ENCODE measurements around the gene CABLES2.

Gene CABLES2

GRCh38 chr20:62393830-62394229 lies 13.3 kb downstream of the CABLES2 start:
- no peaks in the 10 kb centered on the region for H3K9me3 Mint-ChIP-seq

GRCh38 chr20:62393335-62393665 lies 13.8 kb downstream of the CABLES2 start:
- H3K36me3 Mint-ChIP-seq (ENCODE audit: low read depth) = peaks cover 37% of the 10 kb centered on the region
- no peaks in the 10 kb centered on the region for H3K9me3 Mint-ChIP-seq

More at GRCh38 chr20:62393830-62394229, 13.3 kb downstream of the CABLES2 start:
- TF ChIP-seq CTCF (IDR thresholded peaks at IDR 0.05) = no peak
- Mint-ChIP-seq H3K4me3 (no peak overlapping the region), H3K36me3 (ENCODE audit: low read depth) (peaks cover 31% of the 10 kb centered on the region), H3K27me3 (ENCODE audit: low read depth, poor library complexity) (peaks cover 9% of the 10 kb centered on the region), H3K27ac (no peak overlapping the region), H3K4me1 (peaks cover 12% of the 10 kb centered on the region)
- no peak for DNase-seq

GRCh38 chr20:62392621-62393334 lies 14.3 kb downstream of the CABLES2 start:
- no peak for DNase-seq
- Mint-ChIP-seq H3K27ac (peak overlapping the region; percentile 36), H3K36me3 (ENCODE audit: low read depth) (peaks cover 37% of the 10 kb centered on the region), H3K4me3 (no peak overlapping the region), H3K4me1 (peaks cover 22% of the 10 kb centered on the region), H3K27me3 (ENCODE audit: low read depth, poor library complexity) (peaks cover 9% of the 10 kb centered on the region), H3K9me3 (no peaks in the 10 kb centered on the region)
- no peak for TF ChIP-seq CTCF (IDR thresholded peaks at IDR 0.05)

More at GRCh38 chr20:62393335-62393665, 13.8 kb downstream of the CABLES2 start:
- DNase-seq = no peak
- H3K27me3 Mint-ChIP-seq (ENCODE audit: low read depth, poor library complexity) = peaks cover 9% of the 10 kb centered on the region
- no peak overlapping the region for H3K4me3 Mint-ChIP-seq
- H3K27ac Mint-ChIP-seq = peak overlapping the region; percentile 39
- peaks cover 17% of the 10 kb centered on the region for H3K4me1 Mint-ChIP-seq
- TF ChIP-seq CTCF (IDR thresholded peaks at IDR 0.05) = no peak

GRCh38 chr20:62392077-62392418 lies 15.0 kb downstream of the CABLES2 start:
- H3K4me3 Mint-ChIP-seq = no peak overlapping the region
- H3K36me3 Mint-ChIP-seq (ENCODE audit: low read depth) = peaks cover 33% of the 10 kb centered on the region
- no peak for DNase-seq
- peaks cover 28% of the 10 kb centered on the region for H3K4me1 Mint-ChIP-seq
- H3K9me3 Mint-ChIP-seq = no peaks in the 10 kb centered on the region
- H3K27ac Mint-ChIP-seq = peak overlapping the region; percentile 36
- TF ChIP-seq CTCF (IDR thresholded peaks at IDR 0.05) = no peak
- H3K27me3 Mint-ChIP-seq (ENCODE audit: low read depth, poor library complexity) = peaks cover 5% of the 10 kb centered on the region

GRCh38 chr20:62391165-62392076 lies 15.7 kb downstream of the CABLES2 start:
- Mint-ChIP-seq H3K27me3 (ENCODE audit: low read depth, poor library complexity) (peaks cover 4% of the 10 kb centered on the region), H3K9me3 (no peaks in the 10 kb centered on the region), H3K4me1 (peaks cover 28% of the 10 kb centered on the region), H3K4me3 (no peak overlapping the region), H3K36me3 (ENCODE audit: low read depth) (peaks cover 31% of the 10 kb centered on the region), H3K27ac (peak overlapping the region; percentile 36)
- DNase-seq = no peak
- TF ChIP-seq CTCF (IDR thresholded peaks at IDR 0.05) = no peak

Measured in nephron progenitor cell (in vitro differentiated cells).